ENCODE measurements around the gene C1orf174.

The C1orf174 gene

GRCh38 chr1:3896396-3897000 is 3.6 kb downstream of the C1orf174 start:
- TF ChIP-seq CREB1 (IDR thresholded peaks at IDR 0.05; ENCODE audit: low read depth), result no peak
- no peak for TF ChIP-seq MAX (IDR thresholded peaks at IDR 0.05)
- no peak for TF ChIP-seq TEAD4 (IDR thresholded peaks at IDR 0.05)
- TF ChIP-seq NFIC (IDR thresholded peaks at IDR 0.05), result no peak
- no peak for TF ChIP-seq CEBPB (IDR thresholded peaks at IDR 0.05)
- no peak for TF ChIP-seq ZBTB7A (IDR thresholded peaks at IDR 0.05; ENCODE audit: low read depth)
- no peak for TF ChIP-seq RAD21 (IDR thresholded peaks at IDR 0.05; ENCODE audit: low read depth)
- TF ChIP-seq YY1 (IDR thresholded peaks at IDR 0.05; ENCODE audit: low read depth), result no peak
- TF ChIP-seq EP300 (IDR thresholded peaks at IDR 0.05; ENCODE audit: borderline replicate concordance), result no peak

- TF ChIP-seq TAF1 (IDR thresholded peaks at IDR 0.05; ENCODE audit: low read depth) (no peak), USF1 (IDR thresholded peaks at IDR 0.05) (no peak), TCF12 (IDR thresholded peaks at IDR 0.05; ENCODE audit: low read depth) (no peak), CEBPB (IDR thresholded peaks at IDR 0.05) (no peak), TEAD4 (IDR thresholded peaks at IDR 0.05) (no peak), MAX (IDR thresholded peaks at IDR 0.05) (no peak), CREB1 (IDR thresholded peaks at IDR 0.05; ENCODE audit: low read depth) (no peak), EGR1 (IDR thresholded peaks at IDR 0.05) (no peak), FOXM1 (IDR thresholded peaks at IDR 0.05; ENCODE audit: borderline replicate concordance, low read depth) (no peak)
Observed at GRCh38 chr1:3895951-3896325, 4.1 kb downstream of the C1orf174 start.

- TF ChIP-seq EP300 (IDR thresholded peaks at IDR 0.05; ENCODE audit: borderline replicate concordance), result no peak
- TF ChIP-seq TAF1 (IDR thresholded peaks at IDR 0.05; ENCODE audit: low read depth), result no peak
- TF ChIP-seq REST (IDR thresholded peaks at IDR 0.05; ENCODE audit: low read depth), result no peak
- no peak for TF ChIP-seq EGR1 (IDR thresholded peaks at IDR 0.05)
- TF ChIP-seq TEAD4 (IDR thresholded peaks at IDR 0.05), result no peak
- TF ChIP-seq NFIC (IDR thresholded peaks at IDR 0.05), result no peak
- no peak for TF ChIP-seq USF1 (IDR thresholded peaks at IDR 0.05)
- no peak for TF ChIP-seq YY1 (IDR thresholded peaks at IDR 0.05; ENCODE audit: low read depth)
- TF ChIP-seq CREB1 (IDR thresholded peaks at IDR 0.05; ENCODE audit: low read depth), result no peak
- TF ChIP-seq CEBPB (IDR thresholded peaks at IDR 0.05), result no peak
- no peak for TF ChIP-seq RAD21 (IDR thresholded peaks at IDR 0.05; ENCODE audit: low read depth)
- TF ChIP-seq ZBTB7A (IDR thresholded peaks at IDR 0.05; ENCODE audit: low read depth), result no peak
- TF ChIP-seq TCF12 (IDR thresholded peaks at IDR 0.05; ENCODE audit: low read depth), result no peak
- TF ChIP-seq MAX (IDR thresholded peaks at IDR 0.05), result no peak
Observed at GRCh38 chr1:3895279-3895950, 4.7 kb downstream of the C1orf174 start.

GRCh38 chr1:3894626-3895278 is 5.3 kb downstream of the C1orf174 start:
- TF ChIP-seq RAD21 (IDR thresholded peaks at IDR 0.05; ENCODE audit: low read depth) (no peak), CREB1 (IDR thresholded peaks at IDR 0.05; ENCODE audit: low read depth) (no peak), MAX (IDR thresholded peaks at IDR 0.05) (no peak), REST (IDR thresholded peaks at IDR 0.05; ENCODE audit: low read depth) (no peak), TEAD4 (IDR thresholded peaks at IDR 0.05) (no peak), FOXM1 (IDR thresholded peaks at IDR 0.05; ENCODE audit: borderline replicate concordance, low read depth) (no peak), EGR1 (IDR thresholded peaks at IDR 0.05) (no peak), USF1 (IDR thresholded peaks at IDR 0.05) (no peak), TAF1 (IDR thresholded peaks at IDR 0.05; ENCODE audit: low read depth) (no peak), TCF12 (IDR thresholded peaks at IDR 0.05; ENCODE audit: low read depth) (no peak), CEBPB (IDR thresholded peaks at IDR 0.05) (no peak), EP300 (IDR thresholded peaks at IDR 0.05; ENCODE audit: borderline replicate concordance) (no peak), ZBTB7A (IDR thresholded peaks at IDR 0.05; ENCODE audit: low read depth) (no peak), YY1 (IDR thresholded peaks at IDR 0.05; ENCODE audit: low read depth) (no peak), NFIC (IDR thresholded peaks at IDR 0.05) (no peak)
